Measurements from ENCODE around the gene BACE2.

The BACE2 gene

GRCh38 chr21:41167348-41168342 lies at the start of gene BACE2:
Gene BACE2 (plus strand): TSS chr21:41168160. CDS start chr21:41168264, 104 bp downstream.
- DNase-seq = peak; percentile 84

GRCh38 chr21:41119901-41120300 lies 48.1 kb upstream of the BACE2 start:
- DNase-seq = no peak

GRCh38 chr21:41120997-41121396 lies 47.0 kb upstream of the BACE2 start:
- no peak for DNase-seq

- DNase-seq = peak; percentile 73
These were observed 46.1 kb upstream of the BACE2 start for GRCh38 chr21:41121785-41122415.

- no peak for DNase-seq
These were observed 43.2 kb upstream of the BACE2 start for GRCh38 chr21:41124641-41125201.

GRCh38 chr21:41128981-41129380 lies 39.0 kb upstream of the BACE2 start:
- no peak for DNase-seq

- DNase-seq = no peak
These were observed 37.1 kb upstream of the BACE2 start for GRCh38 chr21:41130883-41131282.

GRCh38 chr21:41133874-41134522 lies 34.0 kb upstream of the BACE2 start:
- DNase-seq = peak; percentile 31

GRCh38 chr21:41135746-41136145 lies 32.2 kb upstream of the BACE2 start:
- no peak for DNase-seq

- no peak for DNase-seq
These were observed 31.7 kb upstream of the BACE2 start for GRCh38 chr21:41136286-41136685.

GRCh38 chr21:41137401-41137800 lies 30.6 kb upstream of the BACE2 start:
- no peak for DNase-seq

- DNase-seq = no peak
These were observed 30.1 kb upstream of the BACE2 start for GRCh38 chr21:41137889-41138288.

- no peak for DNase-seq
These were observed 29.2 kb upstream of the BACE2 start for GRCh38 chr21:41138711-41139110.

GRCh38 chr21:41139275-41139674 lies 28.7 kb upstream of the BACE2 start:
- DNase-seq = no peak

- DNase-seq = no peak
These were observed 28.0 kb upstream of the BACE2 start for GRCh38 chr21:41139951-41140350.

- peak; percentile 87 for DNase-seq
These were observed 26.9 kb upstream of the BACE2 start for GRCh38 chr21:41141031-41141457.

GRCh38 chr21:41142051-41142795 lies 25.7 kb upstream of the BACE2 start:
- DNase-seq = peak; percentile 89

GRCh38 chr21:41143596-41144325 lies 24.2 kb upstream of the BACE2 start:
- no peak for DNase-seq

- no peak for DNase-seq
These were observed 20.6 kb upstream of the BACE2 start for GRCh38 chr21:41147096-41147978.

GRCh38 chr21:41147979-41148355 lies 20.0 kb upstream of the BACE2 start:
- DNase-seq = no peak

GRCh38 chr21:41148798-41149197 lies 19.2 kb upstream of the BACE2 start:
- no peak for DNase-seq

Data from fibroblast of skin of right biceps (primary cell).